Liver (tissue), 3 donors: ENCODE data around the gene LPIN3.

ENCODE experiments used
- EGR1 ChIP-seq, 2 donors: IDR thresholded peaks; 2 replicates each; pipeline ENCODE4 v1.6.1; 2016 to 2018; ENCODE audit warnings: antibody characterized with exemption in 2 of 2, low read depth in 2 of 2
- GABPA ChIP-seq, 2 donors: IDR thresholded peaks in 1 of 2; conservative IDR thresholded peaks in 1 of 2; 2 replicates each; pipeline ENCODE4 v1.6.1; 2016; ENCODE audit warnings: antibody characterized with exemption in 2 of 2, mild to moderate bottlenecking in 1 of 2, moderate library complexity in 1 of 2
- HNF4A ChIP-seq, 2 donors: conservative IDR thresholded peaks; 2 replicates each; pipeline ENCODE4 v1.6.1; 2016; ENCODE audit warnings: antibody characterized with exemption in 2 of 2, mild to moderate bottlenecking in 2 of 2
- JUND ChIP-seq, 2 donors: IDR thresholded peaks; 2 replicates each; pipeline ENCODE4 v1.6.1; 2016; ENCODE audit warnings: antibody characterized with exemption in 2 of 2
- RAD21 ChIP-seq, 2 donors: IDR thresholded peaks; 2 replicates each; pipeline ENCODE4 v1.6.1; 2016; ENCODE audit warnings: antibody characterized with exemption in 2 of 2, mild to moderate bottlenecking in 2 of 2
- RXRA ChIP-seq, 2 donors: IDR thresholded peaks; 2 replicates each; pipeline ENCODE4 v1.6.1; 2017 to 2018; ENCODE audit warnings: antibody characterized with exemption in 2 of 2, mild to moderate bottlenecking in 1 of 2
- SP1 ChIP-seq: IDR thresholded peaks from 2 replicates; pipeline ENCODE4 v1.6.1; 2018; ENCODE audit warnings: antibody characterized with exemption, mild to moderate bottlenecking
- TAF1 ChIP-seq: conservative IDR thresholded peaks from 2 replicates; pipeline ENCODE4 v1.6.1; 2016; ENCODE audit warnings: antibody characterized with exemption, mild to moderate bottlenecking
- YY1 ChIP-seq: IDR thresholded peaks from 2 replicates; pipeline ENCODE4 v1.6.1; 2016; ENCODE audit warnings: antibody characterized with exemption, mild to moderate bottlenecking
- TF ChIP-seq, protein P1 (sequence below): fragments of 150-350 bp; IDR thresholded peaks from 2 replicates; pipeline ENCODE4 v1.5.1; 2017; ENCODE audit warnings: improper control_type of control experiment, low read depth, low read length; ENCODE audit not compliant: missing input control
- TF ChIP-seq, protein P2 (sequence below): IDR thresholded peaks from 2 replicates; pipeline ENCODE4 v1.6.1; 2016; ENCODE audit warnings: antibody characterized with exemption, mild to moderate bottlenecking
- TF ChIP-seq, protein P3 (sequence below): IDR thresholded peaks from 2 replicates; pipeline ENCODE4 v1.6.1; 2016; ENCODE audit warnings: antibody characterized with exemption
- TF ChIP-seq, protein P4 (sequence below): IDR thresholded peaks from 2 replicates; pipeline ENCODE4 v1.6.1; 2016; ENCODE audit warnings: antibody characterized with exemption
- TF ChIP-seq, protein P5 (sequence below): IDR thresholded peaks from 2 replicates; pipeline ENCODE4 v1.6.1; 2016; ENCODE audit warnings: antibody characterized with exemption
- donor health status: healthy.
- donor health status: healthy.

DNA sequence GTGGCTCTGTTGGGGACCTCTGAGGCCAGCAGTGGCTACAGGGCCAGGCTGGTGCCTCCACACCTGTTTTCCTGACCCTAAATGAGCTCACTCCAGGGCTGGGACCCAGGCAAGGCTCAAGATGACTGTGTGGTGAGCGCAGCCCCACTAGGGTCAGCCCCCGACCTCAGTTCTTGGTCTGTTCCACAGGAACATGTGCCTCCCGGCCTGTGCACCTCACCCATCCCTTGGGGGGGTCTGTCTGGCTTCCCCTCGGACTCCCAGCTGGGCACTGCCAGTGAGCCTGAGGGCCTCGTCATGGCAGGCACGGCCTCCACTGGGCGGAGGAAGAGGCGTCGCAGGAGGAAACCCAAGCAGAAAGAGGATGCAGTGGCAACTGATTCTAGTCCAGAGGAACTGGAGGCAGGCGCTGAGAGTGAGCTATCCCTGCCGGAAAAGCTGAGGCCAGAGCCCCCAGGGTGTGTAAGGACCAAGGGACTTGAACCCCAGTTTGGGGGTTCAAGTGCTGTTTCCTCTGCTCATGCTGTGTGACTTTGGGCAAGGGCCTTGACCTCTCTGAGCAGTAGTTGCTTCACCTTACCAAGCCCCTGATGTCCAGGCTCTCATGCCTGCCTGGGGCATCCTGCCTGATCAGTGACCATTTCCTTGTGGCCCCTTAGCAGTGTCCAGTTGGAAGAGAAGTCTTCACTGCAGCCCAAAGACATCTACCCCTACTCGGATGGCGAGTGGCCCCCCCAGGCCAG is 8.0 kb downstream of the LPIN3 start:
- TF ChIP-seq, protein P1, sequence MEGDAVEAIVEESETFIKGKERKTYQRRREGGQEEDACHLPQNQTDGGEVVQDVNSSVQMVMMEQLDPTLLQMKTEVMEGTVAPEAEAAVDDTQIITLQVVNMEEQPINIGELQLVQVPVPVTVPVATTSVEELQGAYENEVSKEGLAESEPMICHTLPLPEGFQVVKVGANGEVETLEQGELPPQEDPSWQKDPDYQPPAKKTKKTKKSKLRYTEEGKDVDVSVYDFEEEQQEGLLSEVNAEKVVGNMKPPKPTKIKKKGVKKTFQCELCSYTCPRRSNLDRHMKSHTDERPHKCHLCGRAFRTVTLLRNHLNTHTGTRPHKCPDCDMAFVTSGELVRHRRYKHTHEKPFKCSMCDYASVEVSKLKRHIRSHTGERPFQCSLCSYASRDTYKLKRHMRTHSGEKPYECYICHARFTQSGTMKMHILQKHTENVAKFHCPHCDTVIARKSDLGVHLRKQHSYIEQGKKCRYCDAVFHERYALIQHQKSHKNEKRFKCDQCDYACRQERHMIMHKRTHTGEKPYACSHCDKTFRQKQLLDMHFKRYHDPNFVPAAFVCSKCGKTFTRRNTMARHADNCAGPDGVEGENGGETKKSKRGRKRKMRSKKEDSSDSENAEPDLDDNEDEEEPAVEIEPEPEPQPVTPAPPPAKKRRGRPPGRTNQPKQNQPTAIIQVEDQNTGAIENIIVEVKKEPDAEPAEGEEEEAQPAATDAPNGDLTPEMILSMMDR = no peak
- TF ChIP-seq TAF1 = no peak
- TF ChIP-seq, protein P2, sequence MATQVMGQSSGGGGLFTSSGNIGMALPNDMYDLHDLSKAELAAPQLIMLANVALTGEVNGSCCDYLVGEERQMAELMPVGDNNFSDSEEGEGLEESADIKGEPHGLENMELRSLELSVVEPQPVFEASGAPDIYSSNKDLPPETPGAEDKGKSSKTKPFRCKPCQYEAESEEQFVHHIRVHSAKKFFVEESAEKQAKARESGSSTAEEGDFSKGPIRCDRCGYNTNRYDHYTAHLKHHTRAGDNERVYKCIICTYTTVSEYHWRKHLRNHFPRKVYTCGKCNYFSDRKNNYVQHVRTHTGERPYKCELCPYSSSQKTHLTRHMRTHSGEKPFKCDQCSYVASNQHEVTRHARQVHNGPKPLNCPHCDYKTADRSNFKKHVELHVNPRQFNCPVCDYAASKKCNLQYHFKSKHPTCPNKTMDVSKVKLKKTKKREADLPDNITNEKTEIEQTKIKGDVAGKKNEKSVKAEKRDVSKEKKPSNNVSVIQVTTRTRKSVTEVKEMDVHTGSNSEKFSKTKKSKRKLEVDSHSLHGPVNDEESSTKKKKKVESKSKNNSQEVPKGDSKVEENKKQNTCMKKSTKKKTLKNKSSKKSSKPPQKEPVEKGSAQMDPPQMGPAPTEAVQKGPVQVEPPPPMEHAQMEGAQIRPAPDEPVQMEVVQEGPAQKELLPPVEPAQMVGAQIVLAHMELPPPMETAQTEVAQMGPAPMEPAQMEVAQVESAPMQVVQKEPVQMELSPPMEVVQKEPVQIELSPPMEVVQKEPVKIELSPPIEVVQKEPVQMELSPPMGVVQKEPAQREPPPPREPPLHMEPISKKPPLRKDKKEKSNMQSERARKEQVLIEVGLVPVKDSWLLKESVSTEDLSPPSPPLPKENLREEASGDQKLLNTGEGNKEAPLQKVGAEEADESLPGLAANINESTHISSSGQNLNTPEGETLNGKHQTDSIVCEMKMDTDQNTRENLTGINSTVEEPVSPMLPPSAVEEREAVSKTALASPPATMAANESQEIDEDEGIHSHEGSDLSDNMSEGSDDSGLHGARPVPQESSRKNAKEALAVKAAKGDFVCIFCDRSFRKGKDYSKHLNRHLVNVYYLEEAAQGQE = no peak
- no peak for TF ChIP-seq JUND (IDR thresholded peaks at IDR 0.05)
- TF ChIP-seq, protein P3, sequence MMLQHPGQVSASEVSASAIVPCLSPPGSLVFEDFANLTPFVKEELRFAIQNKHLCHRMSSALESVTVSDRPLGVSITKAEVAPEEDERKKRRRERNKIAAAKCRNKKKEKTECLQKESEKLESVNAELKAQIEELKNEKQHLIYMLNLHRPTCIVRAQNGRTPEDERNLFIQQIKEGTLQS = no peak
- TF ChIP-seq HNF4A (conservative IDR thresholded peaks at IDR 0.05) = no peak
- no peak for TF ChIP-seq EGR1 (IDR thresholded peaks at IDR 0.05; ENCODE audit: low read depth in 2 of 2)
- TF ChIP-seq RXRA (IDR thresholded peaks at IDR 0.05) = no peak
- TF ChIP-seq RAD21 (IDR thresholded peaks at IDR 0.05) = no peak
- TF ChIP-seq, protein P4, sequence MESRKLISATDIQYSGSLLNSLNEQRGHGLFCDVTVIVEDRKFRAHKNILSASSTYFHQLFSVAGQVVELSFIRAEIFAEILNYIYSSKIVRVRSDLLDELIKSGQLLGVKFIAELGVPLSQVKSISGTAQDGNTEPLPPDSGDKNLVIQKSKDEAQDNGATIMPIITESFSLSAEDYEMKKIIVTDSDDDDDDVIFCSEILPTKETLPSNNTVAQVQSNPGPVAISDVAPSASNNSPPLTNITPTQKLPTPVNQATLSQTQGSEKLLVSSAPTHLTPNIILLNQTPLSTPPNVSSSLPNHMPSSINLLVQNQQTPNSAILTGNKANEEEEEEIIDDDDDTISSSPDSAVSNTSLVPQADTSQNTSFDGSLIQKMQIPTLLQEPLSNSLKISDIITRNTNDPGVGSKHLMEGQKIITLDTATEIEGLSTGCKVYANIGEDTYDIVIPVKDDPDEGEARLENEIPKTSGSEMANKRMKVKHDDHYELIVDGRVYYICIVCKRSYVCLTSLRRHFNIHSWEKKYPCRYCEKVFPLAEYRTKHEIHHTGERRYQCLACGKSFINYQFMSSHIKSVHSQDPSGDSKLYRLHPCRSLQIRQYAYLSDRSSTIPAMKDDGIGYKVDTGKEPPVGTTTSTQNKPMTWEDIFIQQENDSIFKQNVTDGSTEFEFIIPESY = no peak
- TF ChIP-seq, protein P5, sequence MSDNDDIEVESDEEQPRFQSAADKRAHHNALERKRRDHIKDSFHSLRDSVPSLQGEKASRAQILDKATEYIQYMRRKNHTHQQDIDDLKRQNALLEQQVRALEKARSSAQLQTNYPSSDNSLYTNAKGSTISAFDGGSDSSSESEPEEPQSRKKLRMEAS = no peak
- no peak for TF ChIP-seq YY1
- TF ChIP-seq SP1 = no peak
- no peak for TF ChIP-seq GABPA (IDR thresholded peaks at IDR 0.05 in 1 of 2, conservative IDR thresholded peaks at IDR 0.05 in 1 of 2)
